ENCODE results near the gene SBF2.
A peak's percentile ranks its signal among the peaks of the same experiment; 100 is the strongest.
"Not testable (repeated sequence)": the region's sequence is repeated elsewhere in the genome, so short reads cannot be mapped to it uniquely, and the experiment has no call there.

Gene SBF2

GRCh38 chr11:10122326-10123197 lies 171.5 kb downstream of the SBF2 start:
- DNase-seq: no peak

GRCh38 chr11:10118865-10119264 lies 175.2 kb downstream of the SBF2 start:
- no peak for DNase-seq

- DNase-seq: no peak
These were observed 176.2 kb downstream of the SBF2 start for GRCh38 chr11:10117709-10118351.

GRCh38 chr11:10116588-10116987 lies 177.4 kb downstream of the SBF2 start:
- DNase-seq: no peak

- no peak for DNase-seq
These were observed 179.2 kb downstream of the SBF2 start for GRCh38 chr11:10114593-10115404.

GRCh38 chr11:10113852-10114251 lies 180.2 kb downstream of the SBF2 start:
- DNase-seq: no peak

- DNase-seq: no peak
These were observed 184.2 kb downstream of the SBF2 start for GRCh38 chr11:10109806-10110205.

GRCh38 chr11:10108915-10109680 lies 184.9 kb downstream of the SBF2 start:
- no peak for DNase-seq

- no peak for DNase-seq
These were observed 186.5 kb downstream of the SBF2 start for GRCh38 chr11:10107497-10107896.

GRCh38 chr11:10097615-10098014 lies 196.4 kb downstream of the SBF2 start:
- DNase-seq: no peak

GRCh38 chr11:10096987-10097386 lies 197.0 kb downstream of the SBF2 start:
- no peak for DNase-seq

- no peak for DNase-seq
These were observed 198.4 kb downstream of the SBF2 start for GRCh38 chr11:10095412-10096208.

GRCh38 chr11:10092426-10092825 lies 201.6 kb downstream of the SBF2 start:
- no peak for DNase-seq

GRCh38 chr11:10091314-10092045 lies 202.5 kb downstream of the SBF2 start:
- no peak for DNase-seq

GRCh38 chr11:10087923-10088225 lies 206.1 kb downstream of the SBF2 start:
- not testable (repeated sequence) for DNase-seq

- no peak for DNase-seq
These were observed 206.7 kb downstream of the SBF2 start for GRCh38 chr11:10087186-10087922.

- DNase-seq: no peak
These were observed 213.9 kb downstream of the SBF2 start for GRCh38 chr11:10080138-10080537.

- peak in 12 of 56 donors; percentile 1 to 41 (median 4) for DNase-seq
These were observed 217.4 kb downstream of the SBF2 start for GRCh38 chr11:10076458-10077141.

All from nucleus accumbens (tissue), 56 donors.